Measurements from ENCODE around the gene ANKRD7.

ANKRD7 gene

GRCh38 chr7:118224521-118224920, at the start of gene ANKRD7:
Gene ANKRD7 (plus strand): TSS chr7:118224704. CDS start chr7:118224831, 127 bp downstream.
- DNase-seq: no peak

DNA sequence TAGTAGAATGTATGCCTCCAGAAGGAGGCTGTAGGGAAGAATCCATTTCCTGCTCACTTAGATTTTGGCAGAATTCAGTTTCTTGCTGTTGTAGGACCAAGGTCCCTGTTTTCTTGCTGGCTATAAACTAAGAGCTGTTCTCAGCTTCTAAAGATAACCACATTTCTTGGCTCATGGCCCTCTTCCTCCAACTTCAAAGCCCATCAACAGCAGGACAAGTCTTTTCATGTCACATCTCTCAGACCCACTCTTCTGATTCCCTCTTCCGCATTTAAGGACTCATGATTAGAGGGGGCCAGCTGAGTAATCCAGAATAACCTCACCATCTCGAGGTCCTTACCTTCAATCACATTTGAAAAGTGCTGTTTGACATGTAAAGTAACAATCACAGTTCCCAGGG, 48.8 kb upstream of the ANKRD7 start:
- DNase-seq: no peak

DNA sequence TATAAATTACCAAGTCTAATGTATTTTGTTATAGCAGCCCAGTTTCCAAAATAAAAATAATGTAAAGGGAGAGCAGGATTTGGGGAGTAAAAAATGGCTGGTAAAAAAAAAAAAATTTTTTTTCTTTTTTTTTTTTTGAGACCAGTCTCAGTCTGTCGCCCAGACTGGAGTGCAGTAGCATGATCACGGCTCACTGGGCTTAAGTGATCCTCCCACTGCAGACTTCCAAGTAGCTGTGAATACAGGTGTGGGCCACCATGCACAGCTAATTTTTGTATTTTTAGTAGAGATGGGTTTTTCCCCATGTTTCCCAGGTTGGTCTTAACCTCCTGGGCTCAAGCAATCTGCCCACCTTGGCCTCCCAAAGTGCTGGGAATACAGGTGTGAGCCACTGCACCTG, 45.3 kb upstream of the ANKRD7 start:
- DNase-seq: no peak

DNA sequence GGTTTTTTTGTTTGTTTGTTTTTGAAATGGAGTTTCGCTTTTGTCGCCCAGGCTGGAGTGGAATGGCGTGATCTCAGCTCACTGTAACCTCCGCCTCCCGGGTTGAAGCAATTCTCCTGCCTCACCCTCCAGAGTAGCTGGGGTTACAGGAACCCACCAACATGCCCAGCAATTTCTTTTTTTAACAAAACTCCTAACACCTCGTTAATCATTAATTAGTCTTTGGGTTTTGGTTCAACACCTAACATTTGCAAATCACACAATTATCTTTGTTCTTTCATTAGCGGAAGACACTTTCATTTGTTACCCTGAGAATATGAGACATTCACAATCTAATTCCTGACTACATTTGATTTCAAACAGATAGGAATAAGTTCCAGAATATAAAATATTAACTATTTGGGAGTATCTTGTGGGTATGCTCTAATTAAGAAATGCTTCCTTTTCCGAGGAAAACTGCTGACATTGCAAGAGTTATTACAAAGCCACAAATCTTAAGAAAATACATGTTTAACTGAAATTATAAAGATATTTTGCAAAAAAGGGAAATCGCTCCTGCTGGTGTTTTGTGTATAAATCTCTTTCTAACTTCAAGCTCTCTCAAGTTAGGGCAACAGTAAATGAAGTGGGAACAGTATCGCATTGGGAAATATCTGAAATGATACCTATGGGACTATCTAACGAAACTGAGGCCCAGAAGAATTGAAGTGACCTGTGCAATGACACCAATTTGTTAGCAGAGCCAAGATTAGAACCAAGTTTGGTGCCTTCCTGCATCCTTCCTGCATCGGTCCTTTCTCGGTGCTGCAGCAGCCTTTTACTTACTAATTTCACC, 41.7 kb upstream of the ANKRD7 start:
- DNase-seq: peak; percentile 6

DNA sequence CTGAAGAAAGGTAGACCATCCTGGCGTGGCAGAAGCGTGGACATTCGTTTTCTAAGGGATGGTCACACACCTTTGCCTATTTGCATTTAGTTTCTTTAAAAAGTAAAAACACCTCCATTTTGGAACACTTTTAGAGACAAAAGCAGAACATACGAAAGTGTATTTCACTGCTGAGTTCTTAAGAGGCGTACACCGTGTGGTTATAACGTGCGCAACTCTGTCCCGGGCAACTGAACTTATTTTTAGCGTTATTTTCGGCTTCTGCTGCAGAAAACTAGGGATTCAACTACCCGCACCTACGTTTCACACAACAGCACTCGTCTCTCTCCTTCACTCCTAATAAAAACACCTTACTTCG, 41.1 kb upstream of the ANKRD7 start:
- no peak for DNase-seq

GRCh38 chr7:118183786-118184564, 40.5 kb upstream of the ANKRD7 start, which contains the start of gene LSM8:
Gene LSM8 (plus strand): TSS chr7:118184164. CDS start chr7:118184224, 60 bp downstream.
- DNase-seq: peak; percentile 97

DNA sequence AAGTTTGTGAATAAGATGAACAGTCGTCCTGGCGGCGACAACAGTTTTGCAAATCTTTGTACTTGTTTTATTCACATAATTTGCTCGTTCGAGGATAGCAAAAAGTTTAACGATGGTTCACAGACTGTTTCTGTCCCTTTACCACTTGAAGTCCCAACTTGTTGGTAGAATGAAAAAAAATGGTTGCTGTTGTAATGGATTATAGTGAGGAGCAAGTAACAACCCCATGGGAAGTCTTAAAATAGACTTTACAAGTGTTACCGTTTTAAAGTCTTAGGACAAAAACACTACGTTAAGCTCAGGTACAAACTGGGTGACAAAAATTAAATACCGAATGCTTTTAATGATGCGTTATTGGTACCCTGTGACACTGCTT, 40.0 kb upstream of the ANKRD7 start:
- no peak for DNase-seq

GRCh38 chr7:118185163-118185860, 39.2 kb upstream of the ANKRD7 start:
- no peak for DNase-seq

DNA sequence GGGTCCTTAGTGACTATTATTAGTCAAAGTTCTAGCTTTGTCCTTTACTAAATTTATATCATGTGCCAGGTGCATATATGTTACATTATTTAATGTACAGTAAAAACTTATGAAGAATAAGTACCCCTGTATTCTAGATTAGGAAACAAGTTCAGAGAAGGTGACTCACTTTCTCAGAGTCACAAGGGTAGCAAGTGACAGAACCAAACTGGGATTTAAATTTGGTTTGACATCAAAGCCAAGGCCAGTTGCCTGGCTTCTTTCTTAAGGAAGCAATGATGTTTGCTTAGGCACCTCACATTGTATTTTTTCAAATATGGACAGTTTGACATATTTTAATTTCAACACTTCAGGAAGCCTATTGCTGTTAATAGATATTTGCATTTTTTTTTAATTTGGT, 38.0 kb upstream of the ANKRD7 start:
- DNase-seq: no peak

DNA sequence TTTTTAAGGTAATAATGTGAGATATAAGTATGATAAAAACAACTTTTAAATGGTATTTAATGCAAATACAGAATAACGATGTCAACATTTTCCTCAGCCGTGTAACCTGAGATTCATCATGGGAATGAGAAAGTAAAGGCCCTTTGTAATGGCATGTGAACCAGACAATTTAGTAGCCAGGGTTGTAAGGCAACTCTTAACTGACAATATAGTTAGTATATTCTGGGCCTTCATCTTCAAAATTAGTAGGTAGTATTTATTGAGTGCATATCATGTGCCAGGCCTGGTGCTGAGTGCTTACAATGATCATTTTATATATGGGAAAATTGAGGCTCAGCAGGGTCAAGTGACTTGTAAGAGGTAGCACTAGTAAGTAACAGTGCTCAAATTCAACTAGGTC, 29.9 kb upstream of the ANKRD7 start:
- DNase-seq: no peak

DNA sequence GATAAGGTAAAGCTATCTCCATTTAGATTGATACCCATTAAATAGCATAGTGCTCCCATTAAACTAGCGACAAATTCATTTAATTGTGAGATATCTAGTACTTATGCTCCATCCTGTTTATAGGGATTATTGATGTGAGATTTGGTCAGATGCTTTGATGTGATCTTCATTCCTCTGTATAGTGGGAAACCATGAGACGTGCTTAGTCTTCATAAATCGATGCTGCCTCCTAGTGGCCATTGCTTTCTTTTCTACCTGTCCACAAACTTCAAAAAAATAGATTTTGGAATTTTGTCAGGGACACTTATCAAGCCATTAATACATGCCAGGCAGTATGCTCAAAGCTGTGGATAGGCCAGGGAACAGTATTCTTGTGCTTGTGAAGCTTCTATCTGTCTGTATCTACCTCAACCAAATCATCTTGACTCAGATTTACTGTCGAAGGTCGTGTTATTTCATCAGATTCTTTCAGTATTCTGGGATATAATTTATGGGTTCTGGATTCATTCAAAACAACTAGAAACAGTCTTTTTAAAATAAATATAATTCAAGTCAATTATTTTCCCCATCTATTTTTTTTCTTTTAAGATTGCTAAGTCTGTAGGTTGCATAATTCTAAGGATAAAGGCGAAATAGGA, 28.5 kb upstream of the ANKRD7 start:
- peak; percentile 47 for DNase-seq

DNA sequence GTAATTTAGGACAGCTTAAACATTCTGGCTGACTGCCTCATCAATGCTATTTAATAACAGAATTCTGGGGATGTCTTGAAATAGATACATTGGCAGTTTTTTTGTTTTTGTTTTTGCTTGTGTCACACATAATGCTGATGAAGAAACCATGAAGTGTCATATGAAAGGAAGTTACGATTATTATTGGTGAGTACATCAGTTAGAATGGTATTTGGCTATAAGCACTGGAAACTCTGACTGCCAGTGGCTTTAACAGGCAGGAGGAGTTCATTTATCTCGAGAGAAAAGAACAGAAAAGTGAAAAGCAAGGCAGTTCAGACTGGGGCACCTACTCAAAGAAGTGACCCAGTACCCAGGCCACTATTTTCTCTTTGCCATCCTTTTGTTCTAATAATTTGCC, 22.4 kb upstream of the ANKRD7 start:
- no peak for DNase-seq

GRCh38 chr7:118214051-118214832, 10.3 kb upstream of the ANKRD7 start:
- DNase-seq: peak; percentile 79

- DNase-seq: no peak
Observed at GRCh38 chr7:118214833-118215182, 9.7 kb upstream of the ANKRD7 start.

- DNase-seq: no peak
Observed at GRCh38 chr7:118217210-118217619, 7.3 kb upstream of the ANKRD7 start.

GRCh38 chr7:118218413-118219156, 5.9 kb upstream of the ANKRD7 start:
- no peak for DNase-seq

GRCh38 chr7:118219157-118219512, 5.4 kb upstream of the ANKRD7 start:
- no peak for DNase-seq

DNA sequence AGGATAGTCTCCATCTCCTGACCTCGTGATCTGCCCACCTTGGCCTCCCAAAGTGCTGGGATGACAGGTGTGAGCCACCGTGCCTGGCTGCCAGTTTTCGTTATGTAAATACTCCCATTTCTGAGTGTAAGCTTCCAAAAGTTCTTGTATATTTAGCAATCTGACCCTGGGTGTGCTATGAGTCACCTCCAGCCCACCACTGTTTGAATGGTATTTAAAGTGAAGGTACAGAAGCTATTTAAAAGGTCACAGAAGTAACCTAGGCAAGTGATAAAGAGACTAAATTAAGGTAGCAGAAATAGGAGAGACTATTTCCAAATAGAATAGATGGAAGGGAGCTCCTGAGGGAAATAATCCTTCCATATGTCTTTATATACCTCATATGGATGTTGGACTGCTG, 3.9 kb upstream of the ANKRD7 start:
- no peak for DNase-seq

- no peak for DNase-seq
Observed at GRCh38 chr7:118222591-118222990, 1.9 kb upstream of the ANKRD7 start.

- no peak for DNase-seq
Observed at GRCh38 chr7:118232837-118233236, 8.3 kb downstream of the ANKRD7 start.

DNA sequence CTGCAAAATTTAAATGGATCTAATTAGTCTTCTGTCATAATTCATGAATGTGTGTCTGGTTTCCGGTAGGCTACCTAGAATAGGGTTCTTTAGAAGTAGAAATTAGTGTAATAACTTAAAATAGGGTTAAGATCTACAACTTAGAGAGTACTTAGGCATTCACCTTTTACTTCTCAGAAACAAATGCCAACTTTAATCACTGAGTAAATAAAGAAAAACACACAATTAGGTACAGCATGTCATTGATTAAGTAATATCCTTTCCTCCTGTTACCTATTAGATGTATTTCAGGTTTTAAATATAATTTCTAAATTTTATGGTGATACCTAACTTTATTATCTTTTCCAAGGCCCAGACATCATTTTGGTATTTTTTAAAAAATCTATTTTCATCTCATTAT, 9.3 kb downstream of the ANKRD7 start:
- no peak for DNase-seq

DNA sequence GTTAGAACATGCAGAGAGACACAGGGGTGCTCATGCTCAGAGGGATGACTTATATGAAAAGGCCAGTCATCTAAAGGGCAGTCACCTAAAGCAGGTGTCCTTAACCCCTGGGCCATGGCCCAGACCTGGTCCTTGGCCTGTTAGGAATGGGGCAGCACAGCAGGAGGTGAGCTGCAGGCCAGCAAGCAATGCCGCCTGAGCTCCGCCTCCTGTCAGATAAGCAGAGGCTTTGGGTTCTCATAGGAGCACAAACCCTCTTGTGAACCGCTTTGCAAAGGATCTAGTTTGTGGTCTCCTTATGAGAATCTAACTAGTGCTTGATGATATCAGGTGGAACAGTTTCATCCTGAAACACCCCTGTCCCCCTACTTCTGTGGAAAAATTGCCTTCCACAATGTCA, 14.5 kb downstream of the ANKRD7 start:
- DNase-seq: no peak

Measured in activated gamma-delta T cell treated with Interleukin-2 at 50 U/mL for 16 hours (primary cell).